ENCODE measurements around the gene OR1F1. TPM values are rescaled to one million over a fixed set of nuclear protein-coding genes. Genes with fewer than 3 reads are reported as not detected.

The OR1F1 gene
- total and polyA plus RNA-seq, 2 donors (not counting 1 experiment from before 2014, with no cell fraction given), result not detected

DNA sequence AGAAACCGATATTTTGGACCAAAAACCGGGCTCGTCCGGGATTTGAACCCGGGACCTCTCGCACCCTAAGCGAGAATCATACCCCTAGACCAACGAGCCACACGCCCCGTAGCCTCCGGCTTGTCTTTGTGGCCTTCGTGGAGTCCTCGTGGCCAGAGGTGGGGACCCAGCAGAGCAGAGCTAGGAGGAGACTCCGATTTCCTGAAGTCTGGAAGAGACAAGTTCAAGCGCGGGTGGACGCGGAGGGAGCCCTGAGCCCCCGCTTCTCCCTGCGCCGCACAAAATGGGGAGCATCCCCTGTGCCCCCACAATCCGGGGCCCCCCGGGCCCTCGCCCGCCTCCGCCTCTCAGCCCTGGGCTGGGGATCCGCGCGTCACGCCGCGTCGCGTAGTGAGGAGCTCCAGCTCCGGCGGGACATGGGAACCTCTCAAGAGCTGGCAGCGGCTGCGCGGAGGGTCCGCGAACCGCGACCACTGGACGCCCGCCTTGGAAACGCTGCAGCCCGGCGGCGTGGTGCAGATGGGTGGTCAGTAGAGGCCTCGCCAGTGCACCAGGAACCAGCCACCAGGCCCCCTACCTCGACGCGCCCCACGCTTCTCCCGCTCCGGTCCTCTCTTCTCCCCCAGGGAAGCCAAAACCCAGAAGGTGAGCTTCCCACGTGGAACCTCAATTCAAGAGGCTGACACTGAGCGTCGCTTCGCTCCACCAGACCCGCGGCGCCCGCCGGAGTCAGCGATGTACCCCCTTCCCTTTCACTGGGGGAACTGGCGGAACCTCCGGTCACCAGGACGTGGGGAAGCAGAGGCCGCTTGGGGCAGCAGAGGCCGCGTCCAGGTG is 5.2 kb upstream of the OR1F1 start:
- WGBS (ENCODE audit: insufficient coverage), result 3% methylated on average over 71 of the region's 72 CpGs
- H3K9me3 Mint-ChIP-seq (ENCODE audit: insufficient read depth), result no peaks in the 10 kb centered on the region
- Histone ChIP-seq H3K4me2 (replicated peaks; ENCODE audit: low read depth, low read length, poor library complexity, severe bottlenecking) (peak overlapping the region; percentile 57), H3K79me2 (ENCODE audit: control insufficient read depth, insufficient read depth, low read length) (no peaks in the 10 kb centered on the region), H3K9me3 (ENCODE audit: control extremely low read depth in 1 of 3, control insufficient read depth in 2 of 3, insufficient read depth in 1 of 3, low read length in 2 of 3) (peaks cover 0 to 45% (median 2%) of the 10 kb centered on the region in 3 donors), H2AFZ (ENCODE audit: insufficient read depth, low read depth, low read length, poor library complexity, severe bottlenecking) (peak overlapping the region; percentile 17), H3K4me1 (ENCODE audit: control insufficient read depth in 2 of 2, insufficient read depth in 2 of 2, low read length in 2 of 2) (peaks cover 15 to 16% of the 10 kb centered on the region in 2 donors), H4K20me1 (ENCODE audit: control insufficient read depth, insufficient read depth, low read length, poor library complexity, severe bottlenecking) (no peaks in the 10 kb centered on the region), H3K4me3 (ENCODE audit: control extremely low read depth in 1 of 5, extremely low read depth in 1 of 5, insufficient read depth in 1 of 5, low read depth in 2 of 5, low read length in 4 of 5) (peak overlapping the region in 4 of 5 experiments; percentile 11 to 38 (median 28)), H3K27ac (ENCODE audit: low read length in 2 of 2) (no peak overlapping the region), H3K9ac (ENCODE audit: low read length) (peak overlapping the region; percentile 1), H3K27me3 (replicated peaks in 1 of 4; ENCODE audit: control extremely low read depth in 1 of 4, control insufficient read depth in 3 of 4, insufficient read depth in 4 of 4, low read length in 3 of 4) (peaks cover 0 to 88% (median 53%) of the 10 kb centered on the region in 4 experiments), H3K36me3 (replicated peaks in 1 of 2; ENCODE audit: control extremely low read depth in 1 of 2, control insufficient read depth in 1 of 2, extremely low read depth in 1 of 2, insufficient read depth in 2 of 2, low read length in 1 of 2) (no peaks in the 10 kb centered on the region)
- ChIA-PET CTCF (interaction anchor here (1.0 to 2.0 kb wide), 4 partner anchors 11 to 53 kb away, joined by 3 to 5 read pairs (median 3); no protein-coding TSS in a partner anchor), POLR2A (no interaction called here)
- ATAC-seq (ENCODE audit: low read depth) (peak; percentile 43), DNase-seq (peak; percentile 63)
- intact Hi-C loops (cut with micrococcal nuclease), result no loop called here
- peaks cover 79% of the 10 kb centered on the region for H3K27me3 Mint-ChIP-seq
- TF ChIP-seq, protein P1, sequence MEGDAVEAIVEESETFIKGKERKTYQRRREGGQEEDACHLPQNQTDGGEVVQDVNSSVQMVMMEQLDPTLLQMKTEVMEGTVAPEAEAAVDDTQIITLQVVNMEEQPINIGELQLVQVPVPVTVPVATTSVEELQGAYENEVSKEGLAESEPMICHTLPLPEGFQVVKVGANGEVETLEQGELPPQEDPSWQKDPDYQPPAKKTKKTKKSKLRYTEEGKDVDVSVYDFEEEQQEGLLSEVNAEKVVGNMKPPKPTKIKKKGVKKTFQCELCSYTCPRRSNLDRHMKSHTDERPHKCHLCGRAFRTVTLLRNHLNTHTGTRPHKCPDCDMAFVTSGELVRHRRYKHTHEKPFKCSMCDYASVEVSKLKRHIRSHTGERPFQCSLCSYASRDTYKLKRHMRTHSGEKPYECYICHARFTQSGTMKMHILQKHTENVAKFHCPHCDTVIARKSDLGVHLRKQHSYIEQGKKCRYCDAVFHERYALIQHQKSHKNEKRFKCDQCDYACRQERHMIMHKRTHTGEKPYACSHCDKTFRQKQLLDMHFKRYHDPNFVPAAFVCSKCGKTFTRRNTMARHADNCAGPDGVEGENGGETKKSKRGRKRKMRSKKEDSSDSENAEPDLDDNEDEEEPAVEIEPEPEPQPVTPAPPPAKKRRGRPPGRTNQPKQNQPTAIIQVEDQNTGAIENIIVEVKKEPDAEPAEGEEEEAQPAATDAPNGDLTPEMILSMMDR (IDR thresholded peaks at IDR 0.05), result peak; percentile 33
- no peak for TF ChIP-seq EZH2 (IDR thresholded peaks at IDR 0.05; ENCODE audit: borderline replicate concordance, insufficient read depth, low read depth, low read length, poor library complexity, severe bottlenecking)
- H3K4me1 Mint-ChIP-seq, result peaks cover 21% of the 10 kb centered on the region
- H3K27ac Mint-ChIP-seq, result peak overlapping the region; percentile 74
- peak overlapping the region; percentile 73 for H3K4me3 Mint-ChIP-seq
